Measurements from ENCODE around the gene CCDC142.
"Not testable (repeated sequence)": the region's sequence is repeated elsewhere in the genome, so short reads cannot be mapped to it uniquely, and the experiment has no call there.

Gene CCDC142

GRCh38 chr2:74472086-74472944, 10.5 kb downstream of the CCDC142 start, which contains the start of gene MRPL53:
Gene MRPL53 (minus strand): TSS chr2:74472680. CDS start chr2:74472660, 20 bp downstream.
- peaks cover 15% of the 10 kb centered on the region for H3K36me3 ChIP-seq (replicated peaks)
- in situ Hi-C loops (cut with HindIII; ENCODE audit: low pct_ligation_motif_present, low sequenced_read_pairs): no loop called here
- DNase-seq: peak; percentile 91
- peak within 1 kb of the TSS; percentile 64 for H3K27ac ChIP-seq
- no peak for TF ChIP-seq CTCF (IDR thresholded peaks at IDR 0.05; ENCODE audit: low read depth, low read length, missing control alignments)
- H3K27me3 ChIP-seq (replicated peaks): no peaks in the 10 kb centered on the region
- H3K4me3 ChIP-seq (ENCODE audit: low read depth, low read length): peak within 1 kb of the TSS; percentile 87

GRCh38 chr2:74471332-74472065, 11.3 kb downstream of the CCDC142 start:
- Histone ChIP-seq H3K36me3 (replicated peaks) (peaks cover 15% of the 10 kb centered on the region), H3K27me3 (replicated peaks) (no peaks in the 10 kb centered on the region), H3K27ac (peak overlapping the region; percentile 64), H3K4me3 (ENCODE audit: low read depth, low read length) (peak overlapping the region; percentile 87)
- DNase-seq: no peak
- in situ Hi-C loops (cut with HindIII; ENCODE audit: low pct_ligation_motif_present, low sequenced_read_pairs): no loop called here
- no peak for TF ChIP-seq CTCF (IDR thresholded peaks at IDR 0.05; ENCODE audit: low read depth, low read length, missing control alignments)

GRCh38 chr2:74470742-74471141, 12.1 kb downstream of the CCDC142 start:
- H3K27ac ChIP-seq; in situ Hi-C loops (cut with HindIII; ENCODE audit: low pct_ligation_motif_present, low sequenced_read_pairs); H3K27me3 ChIP-seq (replicated peaks); DNase-seq; H3K4me3 ChIP-seq (ENCODE audit: low read depth, low read length): not testable (repeated sequence)
- H3K36me3 ChIP-seq (replicated peaks): peaks cover 15% of the 10 kb centered on the region

GRCh38 chr2:74464406-74464805, 18.4 kb downstream of the CCDC142 start:
- H3K36me3 ChIP-seq (replicated peaks): peaks cover 24% of the 10 kb centered on the region

GRCh38 chr2:74462786-74463105, 20.1 kb downstream of the CCDC142 start:
- Histone ChIP-seq H3K4me3 (ENCODE audit: low read depth, low read length) (no peak overlapping the region), H3K36me3 (replicated peaks) (peaks cover 24% of the 10 kb centered on the region), H3K27ac (no peak overlapping the region), H3K27me3 (replicated peaks) (no peaks in the 10 kb centered on the region)
- TF ChIP-seq CTCF (IDR thresholded peaks at IDR 0.05; ENCODE audit: low read depth, low read length, missing control alignments): no peak
- in situ Hi-C loops (cut with HindIII; ENCODE audit: low pct_ligation_motif_present, low sequenced_read_pairs): no loop called here
- DNase-seq: no peak

More at GRCh38 chr2:74464406-74464805, 18.4 kb downstream of the CCDC142 start:
- no peak for DNase-seq
- no peak for TF ChIP-seq CTCF (IDR thresholded peaks at IDR 0.05; ENCODE audit: low read depth, low read length, missing control alignments)
- in situ Hi-C loops (cut with HindIII; ENCODE audit: low pct_ligation_motif_present, low sequenced_read_pairs): no loop called here
- no peaks in the 10 kb centered on the region for H3K27me3 ChIP-seq (replicated peaks)
- H3K4me3 ChIP-seq (ENCODE audit: low read depth, low read length): peak overlapping the region; percentile 88
- peak overlapping the region; percentile 68 for H3K27ac ChIP-seq

- no peak for TF ChIP-seq CTCF (IDR thresholded peaks at IDR 0.05; ENCODE audit: low read depth, low read length, missing control alignments)
- H3K27me3 ChIP-seq (replicated peaks): no peaks in the 10 kb centered on the region
- peaks cover 24% of the 10 kb centered on the region for H3K36me3 ChIP-seq (replicated peaks)
- H3K27ac ChIP-seq: no peak overlapping the region
- H3K4me3 ChIP-seq (ENCODE audit: low read depth, low read length): no peak overlapping the region
- in situ Hi-C loops (cut with HindIII; ENCODE audit: low pct_ligation_motif_present, low sequenced_read_pairs): no loop called here
- no peak for DNase-seq
These were observed 20.6 kb downstream of the CCDC142 start for GRCh38 chr2:74462054-74462785.

All from brain microvascular endothelial cell (primary cell).